Esophagus muscularis mucosa (tissue), 4 donors: ENCODE data around the gene DHRS12. TPM values are rescaled to one million over a fixed set of nuclear protein-coding genes. Genes with fewer than 3 reads are reported as not detected.

Experiments used
- DNase-seq: peaks from one replicate; pipeline ENCODE4 v3.0.0-alpha.2; 2017; ENCODE audit errors: extremely low spot score
- H3K27ac ChIP-seq, 4 donors: fragments of 200-600 bp; sonication (generic); replicated peaks in 1 of 4; 1 replicate in 3 of 4; 2 replicates in 1 of 4; pipeline ENCODE4 v1.5.1; 2016 to 2019; ENCODE audit warnings: mild to moderate bottlenecking in 1 of 4
- H3K27me3 ChIP-seq, 4 donors: fragments of 200-600 bp; sonication (generic); one replicate each; pipeline versions ENCODE4 v1.5.1 to v1.6.0; 2016 to 2019
- H3K36me3 ChIP-seq, 4 donors: fragments of 200-600 bp; sonication (generic); one replicate each; pipeline ENCODE4 v1.5.1; 2016 to 2019
- H3K4me1 ChIP-seq, 4 donors: fragments of 200-600 bp; sonication (generic); one replicate each; pipeline ENCODE4 v1.5.1; 2016 to 2019
- H3K4me3 ChIP-seq, 4 donors: fragments of 200-600 bp; sonication (generic); 1 replicate in 2 of 4; 2 replicates in 2 of 4; pipeline ENCODE4 v1.5.1; 2016 to 2019; ENCODE audit warnings: mild to moderate bottlenecking in 4 of 4, moderate library complexity in 1 of 4
- H3K9me3 ChIP-seq, 4 donors: fragments of 200-600 bp; sonication (generic); 1 replicate in 3 of 4; 2 replicates in 1 of 4; pipeline ENCODE4 v1.5.1; 2016 to 2019
- EP300 ChIP-seq: sonication (generic); formaldehyde crosslinking; IDR thresholded peaks from one replicate; pipeline ENCODE4 v1.6.1; 2017; ENCODE audit warnings: antibody characterized with exemption
- POLR2A ChIP-seq: fragments of 450-650 bp; IDR thresholded peaks from one replicate; pipeline ENCODE4 v1.6.1; 2017; ENCODE audit warnings: antibody characterized with exemption, moderate library complexity, mild to moderate bottlenecking, low read depth
- POLR2AphosphoS5 ChIP-seq, 2 donors: sonication (generic); formaldehyde crosslinking; IDR thresholded peaks; one replicate each; pipeline ENCODE4 v1.6.1; 2017; ENCODE audit warnings: antibody characterized with exemption in 2 of 2
- WGBS: methylation state at CpG from one replicate; pipeline ENCODE4 v1.1.5; 2018; 5-methylcytosine and 5-hydroxymethylcytosine counted together
- intact Hi-C: fragments of 100-400 bp; cut with DNase I; formaldehyde crosslinking; loops from one replicate; pipeline ENCODE4 v1.15.1; 2023
- total RNA-seq, 4 donors: library from RNA; depleted of rRNA; stranded (reverse); fragments of >200 nt; gene quantifications; one replicate each; pipeline versions ENCODE4 v1.1.0 to v1.2.1, GENCODE V29; 2016
- TF ChIP-seq, protein P1 (sequence below), 3 experiments: fragments of 200-600 bp in 2 of 3; fragments of 450-650 bp in 1 of 3; sonication (generic) in 2 of 3; IDR thresholded peaks; one replicate each; pipeline ENCODE4 v1.5.1; 2017 to 2019; ENCODE audit warnings: antibody characterized with exemption in 3 of 3, mild to moderate bottlenecking in 2 of 3, moderate library complexity in 1 of 3

The DHRS12 gene
- total RNA-seq, 4 donors from 2014 or later = 10.3 to 18.6 (median 14.9) TPM

DNA sequence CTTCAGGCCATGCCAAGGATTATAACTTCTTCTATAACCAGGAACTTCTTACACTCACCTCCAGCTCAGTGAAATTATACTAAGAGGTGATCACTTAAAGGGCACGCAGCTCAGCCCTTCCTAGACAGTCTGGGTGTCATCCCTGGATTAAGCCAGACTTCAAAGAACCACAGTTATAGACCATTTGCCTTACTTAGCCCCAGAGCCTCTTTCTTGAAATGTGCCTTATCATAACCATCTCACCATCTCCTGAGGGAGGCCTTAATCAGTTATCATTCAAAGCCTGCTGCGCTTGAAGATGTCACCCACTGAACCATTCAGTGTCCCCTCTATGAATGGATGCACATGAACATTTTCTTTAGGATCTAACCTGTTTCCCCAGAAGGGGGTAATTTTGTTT lies 10.1 kb upstream of the DHRS12 start:
- no peak overlapping the region for H3K4me3 ChIP-seq
- TF ChIP-seq, protein P1, sequence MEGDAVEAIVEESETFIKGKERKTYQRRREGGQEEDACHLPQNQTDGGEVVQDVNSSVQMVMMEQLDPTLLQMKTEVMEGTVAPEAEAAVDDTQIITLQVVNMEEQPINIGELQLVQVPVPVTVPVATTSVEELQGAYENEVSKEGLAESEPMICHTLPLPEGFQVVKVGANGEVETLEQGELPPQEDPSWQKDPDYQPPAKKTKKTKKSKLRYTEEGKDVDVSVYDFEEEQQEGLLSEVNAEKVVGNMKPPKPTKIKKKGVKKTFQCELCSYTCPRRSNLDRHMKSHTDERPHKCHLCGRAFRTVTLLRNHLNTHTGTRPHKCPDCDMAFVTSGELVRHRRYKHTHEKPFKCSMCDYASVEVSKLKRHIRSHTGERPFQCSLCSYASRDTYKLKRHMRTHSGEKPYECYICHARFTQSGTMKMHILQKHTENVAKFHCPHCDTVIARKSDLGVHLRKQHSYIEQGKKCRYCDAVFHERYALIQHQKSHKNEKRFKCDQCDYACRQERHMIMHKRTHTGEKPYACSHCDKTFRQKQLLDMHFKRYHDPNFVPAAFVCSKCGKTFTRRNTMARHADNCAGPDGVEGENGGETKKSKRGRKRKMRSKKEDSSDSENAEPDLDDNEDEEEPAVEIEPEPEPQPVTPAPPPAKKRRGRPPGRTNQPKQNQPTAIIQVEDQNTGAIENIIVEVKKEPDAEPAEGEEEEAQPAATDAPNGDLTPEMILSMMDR (IDR thresholded peaks at IDR 0.05) = no peak
- no peak for TF ChIP-seq POLR2AphosphoS5 (IDR thresholded peaks at IDR 0.05)
- TF ChIP-seq EP300 = no peak
- no peak for TF ChIP-seq POLR2A
- 98% methylated on average over 2 of the region's 2 CpGs for WGBS
- no peaks in the 10 kb centered on the region for H3K9me3 ChIP-seq
- no peaks in the 10 kb centered on the region for H3K27me3 ChIP-seq
- no peaks in the 10 kb centered on the region for H3K36me3 ChIP-seq
- intact Hi-C loops = loop anchor here (5.0 to 10.0 kb wide), 2 partner anchors 191 to 313 kb away; partner anchors contain the start of gene NEK5
- no peak overlapping the region for H3K27ac ChIP-seq
- H3K4me1 ChIP-seq = peaks cover 14 to 16% (median 15%) of the 10 kb centered on the region in 4 donors
- no peak for DNase-seq

DNA sequence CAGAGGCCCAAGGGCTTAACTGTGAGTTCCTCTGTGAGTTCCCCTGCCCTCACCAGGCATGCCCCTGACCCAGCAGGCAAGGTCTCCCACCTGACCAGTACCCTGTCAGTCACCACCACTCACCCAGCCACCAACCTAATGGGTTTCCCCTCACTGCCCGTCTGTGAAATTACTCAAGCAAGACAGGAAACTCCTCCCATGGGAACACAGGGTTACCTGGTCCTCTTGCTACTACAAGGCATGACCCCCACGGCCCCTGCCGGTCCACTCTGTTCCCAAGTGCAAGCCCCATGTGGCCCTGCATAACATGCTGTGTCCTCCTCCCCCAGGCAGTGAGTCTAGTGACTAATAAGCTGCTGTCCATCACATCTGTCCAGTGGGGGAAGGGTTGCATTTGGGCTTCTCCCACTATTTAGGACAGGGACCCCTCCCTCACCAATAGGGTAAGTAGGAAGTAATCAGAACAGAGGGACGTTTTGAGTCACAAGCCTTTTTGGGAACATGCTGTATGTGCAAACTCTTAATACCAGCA lies 8.0 kb upstream of the DHRS12 start:
- H3K9me3 ChIP-seq = no peaks in the 10 kb centered on the region
- no peak overlapping the region for H3K4me3 ChIP-seq
- no peak for DNase-seq
- intact Hi-C loops = loop anchor here (5.0 to 10.0 kb wide), 2 partner anchors 193 to 315 kb away; partner anchors contain the start of gene NEK5
- H3K27ac ChIP-seq = peak overlapping the region in 1 of 4 donors; percentile 14
- 65% methylated on average over 3 of the region's 4 CpGs for WGBS
- no peaks in the 10 kb centered on the region for H3K36me3 ChIP-seq
- peaks cover 9 to 12% (median 11%) of the 10 kb centered on the region in 4 donors for H3K4me1 ChIP-seq
- TF ChIP-seq POLR2AphosphoS5 (IDR thresholded peaks at IDR 0.05) (no peak), EP300 (no peak), POLR2A (no peak)
- TF ChIP-seq, protein P1 (IDR thresholded peaks at IDR 0.05) = no peak
- H3K27me3 ChIP-seq = no peaks in the 10 kb centered on the region

DNA sequence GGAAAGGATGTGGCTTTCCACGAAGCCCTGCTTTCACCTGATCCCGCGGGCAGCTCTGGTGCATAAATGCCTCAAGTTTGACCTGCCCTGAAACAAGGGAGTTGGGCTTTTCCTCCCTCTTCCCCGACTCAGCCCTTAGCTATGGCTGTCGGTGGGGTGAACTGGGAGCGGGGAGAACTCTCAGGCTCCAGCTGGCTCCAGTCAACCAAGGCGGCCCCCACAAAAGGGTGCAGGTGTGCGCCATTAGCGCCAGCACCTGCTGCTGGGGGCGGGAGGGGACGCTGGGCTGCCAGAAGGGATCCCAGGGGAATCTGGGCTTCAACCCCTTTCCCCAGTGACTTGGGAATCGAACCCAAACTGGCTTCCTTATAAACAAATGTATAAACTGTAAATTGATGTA lies 7.1 kb upstream of the DHRS12 start:
- no peak for DNase-seq
- 71% methylated on average over 10 of the region's 12 CpGs for WGBS
- TF ChIP-seq POLR2A (no peak), EP300 (no peak), POLR2AphosphoS5 (IDR thresholded peaks at IDR 0.05) (no peak)
- TF ChIP-seq, protein P1 (IDR thresholded peaks at IDR 0.05) = no peak
- H3K27me3 ChIP-seq = no peaks in the 10 kb centered on the region
- H3K4me1 ChIP-seq = peaks cover 9 to 15% (median 12%) of the 10 kb centered on the region in 4 donors
- no peak overlapping the region for H3K27ac ChIP-seq
- intact Hi-C loops = loop anchor here (5.0 to 10.0 kb wide), 2 partner anchors 194 to 316 kb away; partner anchors contain the start of gene NEK5
- no peaks in the 10 kb centered on the region for H3K9me3 ChIP-seq
- no peaks in the 10 kb centered on the region for H3K36me3 ChIP-seq
- H3K4me3 ChIP-seq = no peak overlapping the region

DNA sequence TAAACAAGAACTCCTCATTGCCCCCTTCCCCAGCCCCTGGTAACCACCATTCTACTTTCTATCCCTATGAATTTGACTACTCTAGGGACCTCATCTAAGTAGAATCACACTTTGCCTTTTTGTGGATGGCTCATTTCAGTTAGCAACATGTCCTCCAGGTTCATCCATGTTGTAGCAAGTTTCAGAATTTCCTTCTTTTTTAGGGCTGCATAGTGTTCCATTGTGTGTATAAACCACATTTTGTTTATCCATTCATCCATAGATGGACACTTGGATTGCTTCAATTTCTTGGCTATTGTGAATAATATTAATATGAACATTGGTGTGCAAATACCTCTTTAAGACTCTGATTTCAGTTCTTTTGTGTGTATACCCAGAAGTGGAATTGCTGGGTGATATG lies 4.8 kb upstream of the DHRS12 start:
- intact Hi-C loops = no loop called here
- Histone ChIP-seq H3K4me1 (peaks cover 0 to 23% (median 17%) of the 10 kb centered on the region in 4 donors), H3K9me3 (no peaks in the 10 kb centered on the region), H3K36me3 (no peaks in the 10 kb centered on the region), H3K27me3 (no peaks in the 10 kb centered on the region), H3K27ac (no peak overlapping the region), H3K4me3 (no peak overlapping the region)
- no peak for TF ChIP-seq EP300
- TF ChIP-seq POLR2A = no peak
- TF ChIP-seq POLR2AphosphoS5 (IDR thresholded peaks at IDR 0.05) = no peak
- TF ChIP-seq, protein P1 (IDR thresholded peaks at IDR 0.05) = no peak
- DNase-seq = no peak

DNA sequence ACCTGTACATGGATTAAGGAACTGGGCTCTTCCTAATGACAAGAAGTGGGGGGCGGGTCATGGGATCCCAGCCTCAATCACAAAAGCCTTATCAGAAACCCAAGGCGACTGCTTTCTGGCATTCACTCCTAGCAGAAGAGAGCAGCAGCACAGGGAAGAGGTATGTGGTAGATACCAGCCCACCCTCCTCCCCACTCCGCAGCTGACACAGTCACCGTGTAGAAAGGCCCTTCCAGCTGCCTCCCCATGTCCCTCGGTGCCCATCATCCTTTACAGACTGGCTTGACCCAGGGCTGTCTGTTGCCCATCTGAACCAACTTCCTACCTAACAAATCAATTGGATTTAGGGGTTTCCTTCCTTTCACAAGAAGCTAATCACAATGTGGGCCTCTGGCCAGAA lies 3.1 kb upstream of the DHRS12 start:
- TF ChIP-seq POLR2A (no peak), EP300 (no peak), POLR2AphosphoS5 (IDR thresholded peaks at IDR 0.05) (no peak)
- TF ChIP-seq, protein P1 (IDR thresholded peaks at IDR 0.05) = no peak
- intact Hi-C loops = no loop called here
- Histone ChIP-seq H3K9me3 (no peaks in the 10 kb centered on the region), H3K27ac (no peak overlapping the region), H3K27me3 (no peaks in the 10 kb centered on the region), H3K36me3 (no peaks in the 10 kb centered on the region), H3K4me3 (no peak overlapping the region), H3K4me1 (peaks cover 13 to 38% (median 32%) of the 10 kb centered on the region in 4 donors)
- no peak for DNase-seq
- WGBS = 84% methylated on average over 5 of the region's 5 CpGs
